ENCODE results near the gene ADARB2. TPM values are rescaled to one million over a fixed set of nuclear protein-coding genes. Genes with fewer than 3 reads are reported as not detected.

Gene ADARB2
- total RNA-seq, 2 donors from 2014 or later, result 8.0 to 12.2 TPM

- intact Hi-C loops (cut with DNase I), result no loop called here
- no peak for TF ChIP-seq POLR2A (IDR thresholded peaks at IDR 0.05)
- TF ChIP-seq, protein P1, sequence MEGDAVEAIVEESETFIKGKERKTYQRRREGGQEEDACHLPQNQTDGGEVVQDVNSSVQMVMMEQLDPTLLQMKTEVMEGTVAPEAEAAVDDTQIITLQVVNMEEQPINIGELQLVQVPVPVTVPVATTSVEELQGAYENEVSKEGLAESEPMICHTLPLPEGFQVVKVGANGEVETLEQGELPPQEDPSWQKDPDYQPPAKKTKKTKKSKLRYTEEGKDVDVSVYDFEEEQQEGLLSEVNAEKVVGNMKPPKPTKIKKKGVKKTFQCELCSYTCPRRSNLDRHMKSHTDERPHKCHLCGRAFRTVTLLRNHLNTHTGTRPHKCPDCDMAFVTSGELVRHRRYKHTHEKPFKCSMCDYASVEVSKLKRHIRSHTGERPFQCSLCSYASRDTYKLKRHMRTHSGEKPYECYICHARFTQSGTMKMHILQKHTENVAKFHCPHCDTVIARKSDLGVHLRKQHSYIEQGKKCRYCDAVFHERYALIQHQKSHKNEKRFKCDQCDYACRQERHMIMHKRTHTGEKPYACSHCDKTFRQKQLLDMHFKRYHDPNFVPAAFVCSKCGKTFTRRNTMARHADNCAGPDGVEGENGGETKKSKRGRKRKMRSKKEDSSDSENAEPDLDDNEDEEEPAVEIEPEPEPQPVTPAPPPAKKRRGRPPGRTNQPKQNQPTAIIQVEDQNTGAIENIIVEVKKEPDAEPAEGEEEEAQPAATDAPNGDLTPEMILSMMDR (IDR thresholded peaks at IDR 0.05), result no peak
- Histone ChIP-seq H3K4me3 (no peak overlapping the region), H3K9me3 (no peaks in the 10 kb centered on the region), H3K36me3 (replicated peaks in 1 of 2; ENCODE audit: insufficient read depth in 1 of 2, low read depth in 2 of 2) (no peaks in the 10 kb centered on the region), H3K27me3 (no peaks in the 10 kb centered on the region), H3K27ac (no peak overlapping the region), H3K4me1 (no peaks in the 10 kb centered on the region)
- ATAC-seq (no peak), DNase-seq (no peak)
- 59 to 72% methylated on average over 8 of the region's 8 CpGs for WGBS, 2 donors
These were observed 470.2 kb downstream of the ADARB2 start for GRCh38 chr10:1267148-1267547.

GRCh38 chr10:1266033-1266802, 471.1 kb downstream of the ADARB2 start:
- H3K27ac ChIP-seq, result no peak overlapping the region
- H3K27me3 ChIP-seq, result no peaks in the 10 kb centered on the region
- H3K36me3 ChIP-seq (replicated peaks in 1 of 2; ENCODE audit: insufficient read depth in 1 of 2, low read depth in 2 of 2), result no peaks in the 10 kb centered on the region
- H3K4me3 ChIP-seq, result no peak overlapping the region
- intact Hi-C loops (cut with DNase I), result no loop called here
- no peaks in the 10 kb centered on the region for H3K9me3 ChIP-seq
- DNase-seq, result no peak
- ATAC-seq, result no peak
- H3K4me1 ChIP-seq, result no peaks in the 10 kb centered on the region
- 79 to 87% methylated on average over 32 to 34 of the region's 36 CpGs for WGBS, 2 donors
- no peak for TF ChIP-seq POLR2A (IDR thresholded peaks at IDR 0.05)
- TF ChIP-seq, protein P1 (IDR thresholded peaks at IDR 0.05), result no peak

DNA sequence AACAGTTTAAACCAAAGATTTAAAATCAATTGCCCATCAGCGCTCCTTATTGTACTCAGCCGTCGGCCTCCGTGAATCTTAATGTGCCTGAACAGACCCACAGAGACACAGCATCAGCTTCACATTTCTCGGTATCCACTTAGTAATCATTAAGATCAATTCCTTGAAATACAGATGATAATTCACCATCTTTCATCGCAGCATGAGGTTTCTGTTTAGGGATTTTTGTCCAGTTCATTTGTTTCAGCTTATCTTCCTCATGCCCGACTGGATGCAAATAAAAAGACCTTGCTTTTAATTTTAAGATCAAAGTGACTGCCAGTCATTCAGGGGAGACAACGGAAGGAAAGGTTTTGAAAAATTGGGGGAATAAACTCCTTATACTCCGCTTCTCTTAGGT, 473.3 kb downstream of the ADARB2 start:
- intact Hi-C loops (cut with DNase I), result no loop called here
- WGBS, 2 donors, result 42 to 59% methylated on average over 9 of the region's 9 CpGs
- TF ChIP-seq, protein P1 (IDR thresholded peaks at IDR 0.05), result no peak
- H3K4me3 ChIP-seq, result no peak overlapping the region
- H3K9me3 ChIP-seq, result no peaks in the 10 kb centered on the region
- DNase-seq (no peak), ATAC-seq (no peak)
- H3K4me1 ChIP-seq, result no peaks in the 10 kb centered on the region
- H3K27me3 ChIP-seq, result no peaks in the 10 kb centered on the region
- no peak overlapping the region for H3K27ac ChIP-seq
- H3K36me3 ChIP-seq (replicated peaks in 1 of 2; ENCODE audit: insufficient read depth in 1 of 2, low read depth in 2 of 2), result no peaks in the 10 kb centered on the region

DNA sequence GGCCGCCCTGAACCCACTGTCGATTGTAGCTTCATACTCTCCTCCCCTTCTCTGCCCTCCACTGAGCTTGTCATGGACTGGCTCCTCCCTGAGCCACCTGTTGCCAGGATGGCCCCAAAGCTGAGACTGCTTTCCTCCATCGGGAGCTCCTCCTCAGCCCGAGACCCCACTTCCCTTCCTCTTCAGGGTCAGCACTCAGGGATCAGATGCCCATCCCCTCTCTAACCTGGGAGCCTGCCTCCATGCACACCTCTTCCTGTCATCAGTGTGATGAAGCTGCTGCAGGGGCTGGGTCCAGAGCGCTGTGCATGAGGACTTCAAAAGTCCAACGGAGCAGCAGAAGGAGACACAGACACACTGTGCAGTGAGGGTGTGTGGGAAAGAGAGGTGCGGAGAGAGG, 480.1 kb downstream of the ADARB2 start:
- no peaks in the 10 kb centered on the region for H3K27me3 ChIP-seq
- 61 to 66% methylated on average over 7 of the region's 7 CpGs for WGBS, 2 donors
- H3K4me3 ChIP-seq, result no peak overlapping the region
- H3K9me3 ChIP-seq, result no peaks in the 10 kb centered on the region
- H3K4me1 ChIP-seq, result no peaks in the 10 kb centered on the region
- TF ChIP-seq, protein P1 (IDR thresholded peaks at IDR 0.05), result no peak
- no peak for TF ChIP-seq POLR2A (IDR thresholded peaks at IDR 0.05)
- H3K27ac ChIP-seq, result no peak overlapping the region
- intact Hi-C loops (cut with DNase I), result no loop called here
- no peaks in the 10 kb centered on the region for H3K36me3 ChIP-seq (replicated peaks in 1 of 2; ENCODE audit: insufficient read depth in 1 of 2, low read depth in 2 of 2)
- DNase-seq, result no peak
- ATAC-seq, result no peak

DNA sequence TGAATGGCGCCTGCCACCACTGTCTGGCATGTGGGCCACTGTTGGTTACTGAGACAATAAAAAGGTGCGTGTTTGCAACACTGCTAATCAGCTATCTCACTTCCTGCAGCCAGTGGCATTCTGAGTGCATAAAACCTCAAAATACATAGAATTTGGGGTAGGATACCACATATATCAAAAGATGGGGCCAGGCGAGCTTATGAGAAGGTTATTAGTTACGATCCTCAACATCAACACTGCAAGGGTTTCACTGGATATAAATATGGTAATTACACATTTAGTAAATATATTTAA, 480.9 kb downstream of the ADARB2 start:
- intact Hi-C loops (cut with DNase I), result no loop called here
- no peak for DNase-seq
- H3K36me3 ChIP-seq (replicated peaks in 1 of 2; ENCODE audit: insufficient read depth in 1 of 2, low read depth in 2 of 2), result no peaks in the 10 kb centered on the region

More for the DNA sequence above, 480.9 kb downstream of the ADARB2 start:
- Histone ChIP-seq H3K9me3 (no peaks in the 10 kb centered on the region), H3K4me1 (no peaks in the 10 kb centered on the region), H3K27ac (no peak overlapping the region), H3K4me3 (no peak overlapping the region), H3K27me3 (no peaks in the 10 kb centered on the region)
- no peak for TF ChIP-seq POLR2A (IDR thresholded peaks at IDR 0.05)
- TF ChIP-seq, protein P1 (IDR thresholded peaks at IDR 0.05), result no peak
- ATAC-seq, result no peak
- 35 to 62% methylated on average over 4 of the region's 4 CpGs for WGBS, 2 donors
